IMR-90 (cell line): ENCODE results near the gene CEACAM6. TPM values are rescaled to one million over a fixed set of nuclear protein-coding genes. Genes with fewer than 3 reads are reported as not detected.

ENCODE experiments used
- ATAC-seq: fragments of 200-7000 bp; cut with Tn5 transposase; 2 replicates; pipeline ENCODE4 v1.9.1; 2020; ENCODE audit warnings: low read depth, mild to moderate bottlenecking, moderate library complexity
- BruUV-seq: library from RNA; stranded (reverse); fragments of 400-500 nt; replicated peaks from 2 replicates; lab custom pipeline; 2021; lab: Mats Ljungman, UMichigan
- CTCF ChIA-PET: fragments of 300-600 bp; formaldehyde crosslinking; extraction: SDS; loops from one replicate; lab custom pipeline; 2021; ENCODE audit warnings: antibody characterized with exemption; lab: Yijun Ruan, JAX
- POLR2A ChIA-PET: fragments of 300-600 bp; sonication (Branson Sonifier 250); formaldehyde crosslinking; loops from one replicate; lab custom pipeline; 2022; ENCODE audit warnings: antibody characterized with exemption; ENCODE audit not compliant: unreplicated experiment; lab: Charles Lee
- DNase-seq: peaks from one replicate; pipeline ENCODE4 v3.0.0; 2013
- H2AFZ ChIP-seq: replicated peaks from 2 replicates; pipeline ENCODE3; 2013; ENCODE audit warnings: low read length, mild to moderate bottlenecking; ENCODE audit not compliant: poor library complexity
- H2AK5ac ChIP-seq: 2 replicates; pipeline ENCODE4 v1.6.1; 2013; ENCODE audit warnings: low read depth, low read length, inconsistent platforms
- H2AK9ac ChIP-seq: replicated peaks from 2 replicates; pipeline ENCODE3; 2013; ENCODE audit warnings: mild to moderate bottlenecking, low read depth, low read length, moderate library complexity; ENCODE audit not compliant: poor library complexity
- H2BK120ac ChIP-seq: 2 replicates; pipeline ENCODE4 v1.6.1; 2013; ENCODE audit warnings: low read depth, low read length, inconsistent platforms
- H2BK15ac ChIP-seq: 3 replicates; pipeline ENCODE4 v1.6.1; 2013; ENCODE audit warnings: low read depth, low read length, inconsistent platforms
- H2BK20ac ChIP-seq: 2 replicates; pipeline ENCODE4 v1.6.1; 2013; ENCODE audit warnings: low read depth, mild to moderate bottlenecking, inconsistent platforms, low read length, moderate library complexity
- H2BK5ac ChIP-seq: 2 replicates; pipeline ENCODE4 v1.6.1; 2013; ENCODE audit warnings: mild to moderate bottlenecking, low read depth, low read length, inconsistent platforms; ENCODE audit not compliant: poor library complexity, severe bottlenecking
- H3K14ac ChIP-seq: replicated peaks from 2 replicates; pipeline ENCODE4 v1.6.1; 2013; ENCODE audit warnings: low read depth, low read length, inconsistent platforms
- H3K18ac ChIP-seq: 2 replicates; pipeline ENCODE4 v1.6.1; 2013; ENCODE audit warnings: low read depth, low read length, control low read depth
- H3K23ac ChIP-seq: 2 replicates; pipeline ENCODE4 v1.6.1; 2013; ENCODE audit warnings: low read depth, low read length, inconsistent platforms
- H3K27ac ChIP-seq: 2 replicates; pipeline ENCODE4 v1.5.1; 2013; ENCODE audit warnings: mild to moderate bottlenecking, control low read depth, low read length; ENCODE audit not compliant: insufficient read depth
- H3K27me3 ChIP-seq: 2 replicates; pipeline ENCODE4 v1.6.1; 2013; ENCODE audit warnings: low read length; ENCODE audit not compliant: control insufficient read depth, insufficient read depth
- H3K36me3 ChIP-seq: 2 replicates; pipeline ENCODE4 v1.6.1; 2013; ENCODE audit warnings: low read length, mixed read lengths; ENCODE audit not compliant: control insufficient read depth, insufficient read depth
- H3K4ac ChIP-seq: 2 replicates; pipeline ENCODE4 v1.6.1; 2013; ENCODE audit warnings: low read depth, low read length, inconsistent platforms
- H3K4me1 ChIP-seq: 2 replicates; pipeline ENCODE4 v1.6.1; 2013; ENCODE audit warnings: low read length, mixed read lengths; ENCODE audit not compliant: control insufficient read depth, insufficient read depth
- H3K4me2 ChIP-seq: 2 replicates; pipeline ENCODE4 v1.6.1; 2013; ENCODE audit warnings: low read depth, mild to moderate bottlenecking, control low read depth, low read length, moderate library complexity
- H3K4me3 ChIP-seq: 2 replicates; pipeline ENCODE4 v1.5.1; 2013; ENCODE audit warnings: low read depth, mild to moderate bottlenecking, control low read depth, low read length, moderate library complexity; ENCODE audit not compliant: insufficient read depth
- H3K56ac ChIP-seq: 2 replicates; pipeline ENCODE4 v1.6.1; 2013; ENCODE audit warnings: low read length, inconsistent platforms; ENCODE audit not compliant: insufficient read depth; ENCODE audit errors: extremely low read depth
- H3K79me1 ChIP-seq, 2 experiments: 2 replicates each; pipeline ENCODE4 v1.6.1; 2013; ENCODE audit warnings: low read length in 2 of 2, inconsistent platforms in 1 of 2, low read depth in 1 of 2
- H3K9ac ChIP-seq: 2 replicates; pipeline ENCODE4 v1.6.1; 2013; ENCODE audit warnings: low read depth, low read length, control low read depth
- H3K9me1 ChIP-seq: 2 replicates; pipeline ENCODE4 v1.6.1; 2013; ENCODE audit warnings: low read length, inconsistent platforms; ENCODE audit not compliant: insufficient read depth
- H3K9me3 ChIP-seq: 2 replicates; pipeline ENCODE4 v1.6.1; 2013; ENCODE audit warnings: low read length; ENCODE audit not compliant: control insufficient read depth, insufficient read depth
- H4K20me1 ChIP-seq: 2 replicates; pipeline ENCODE4 v1.6.1; 2013; ENCODE audit warnings: low read length, inconsistent platforms; ENCODE audit not compliant: insufficient read depth
- H4K5ac ChIP-seq: 2 replicates; pipeline ENCODE4 v1.6.1; 2013; ENCODE audit warnings: mild to moderate bottlenecking, low read depth, low read length, control low read depth
- H4K8ac ChIP-seq, 2 experiments: 2 replicates each; pipeline ENCODE4 v1.6.1; 2013; ENCODE audit warnings: low read depth in 2 of 2, low read length in 2 of 2, control low read depth in 1 of 2, inconsistent platforms in 1 of 2
- H4K91ac ChIP-seq: 2 replicates; pipeline ENCODE4 v1.6.1; 2013; ENCODE audit warnings: low read depth, low read length, inconsistent platforms; ENCODE audit not compliant: insufficient read depth
- BHLHE40 ChIP-seq: fragments of 150-350 bp; IDR thresholded peaks from 2 replicates; pipeline ENCODE4 v1.6.1; 2016; ENCODE audit warnings: mild to moderate bottlenecking, low read depth, low read length
- CEBPB ChIP-seq: IDR thresholded peaks from 2 replicates; pipeline ENCODE4 v1.6.1; 2012; ENCODE audit warnings: low read depth, low read length, improper control_type of control experiment
- CHD1 ChIP-seq: IDR thresholded peaks from 2 replicates; pipeline ENCODE4 v1.6.1; 2012; ENCODE audit warnings: low read depth, low read length, improper control_type of control experiment
- CTCF ChIP-seq: conservative IDR thresholded peaks from 2 replicates; pipeline ENCODE4 v1.5.1; 2012; ENCODE audit warnings: mild to moderate bottlenecking, low read depth, low read length, improper control_type of control experiment
- ELK1 ChIP-seq: fragments of 150-350 bp; IDR thresholded peaks from 2 replicates; pipeline ENCODE4 v1.6.1; 2016; ENCODE audit warnings: low read depth, mild to moderate bottlenecking, low read length, moderate library complexity, borderline replicate concordance
- FOS ChIP-seq: fragments of 150-350 bp; IDR thresholded peaks from 2 replicates; pipeline ENCODE4 v1.6.1; 2016; ENCODE audit warnings: low read depth, low read length
- MAFK ChIP-seq: IDR thresholded peaks from 2 replicates; pipeline ENCODE4 v1.6.1; 2012; ENCODE audit warnings: low read depth, low read length, improper control_type of control experiment
- MAZ ChIP-seq: IDR thresholded peaks from 2 replicates; pipeline ENCODE4 v1.6.1; 2012; ENCODE audit warnings: low read depth, mild to moderate bottlenecking, low read length, improper control_type of control experiment, moderate library complexity, borderline replicate concordance
- MXI1 ChIP-seq: IDR thresholded peaks from 2 replicates; pipeline ENCODE4 v1.6.1; 2012; ENCODE audit warnings: low read depth, mild to moderate bottlenecking, low read length, moderate library complexity, borderline replicate concordance
- NFE2L2 ChIP-seq: fragments of 150-350 bp; IDR thresholded peaks from 2 replicates; pipeline ENCODE4 v1.6.1; 2016; ENCODE audit warnings: low read depth, mild to moderate bottlenecking, low read length
- POLR2A ChIP-seq: IDR thresholded peaks from 2 replicates; pipeline ENCODE4 v1.6.1; 2012; ENCODE audit warnings: mild to moderate bottlenecking, low read depth, low read length
- RAD21 ChIP-seq: IDR thresholded peaks from 2 replicates; pipeline ENCODE4 v1.6.1; 2012; ENCODE audit warnings: low read length, improper control_type of control experiment
- RCOR1 ChIP-seq: IDR thresholded peaks from 2 replicates; pipeline ENCODE4 v1.6.1; 2012; ENCODE audit warnings: mild to moderate bottlenecking, low read length, improper control_type of control experiment; ENCODE audit not compliant: insufficient replicate concordance
- RFX5 ChIP-seq: IDR thresholded peaks from 2 replicates; pipeline ENCODE4 v1.8.0; 2012; ENCODE audit warnings: low read depth, mild to moderate bottlenecking, low read length, moderate library complexity
- SMC3 ChIP-seq: fragments of 150-350 bp; IDR thresholded peaks from 2 replicates; pipeline ENCODE4 v1.6.1; 2016; ENCODE audit warnings: low read depth, mild to moderate bottlenecking, antibody characterized with exemption, low read length, moderate library complexity
- USF2 ChIP-seq: fragments of 150-350 bp; IDR thresholded peaks from 2 replicates; pipeline ENCODE4 v1.6.1; 2017; ENCODE audit warnings: mild to moderate bottlenecking, antibody characterized with exemption, low read length, low read depth
- WGBS, 2 experiments: methylation state at CpG; one replicate each; pipeline versions ENCODE4 v1.1.5 to v1.1.7; 2013; ENCODE audit warnings: missing lambda C conversion rate in 2 of 2; ENCODE audit not compliant: insufficient read length in 1 of 2; ENCODE audit errors: extremely low coverage in 2 of 2; 5-methylcytosine and 5-hydroxymethylcytosine counted together
- dilution Hi-C: fragments of 300-500 bp; cut with HindIII; formaldehyde crosslinking; loops from one replicate; pipeline ENCODE4 v1.14.3; 2018; ENCODE audit warnings: low sequenced_read_pairs; ENCODE audit not compliant: unreplicated experiment
- in situ Hi-C: fragments of 300-500 bp; cut with MboI; formaldehyde crosslinking; loops from 3 replicates; pipeline ENCODE4 v1.14.3; 2019; ENCODE audit warnings: low sequenced_read_pairs, inconsistent platforms, mixed read lengths
- intact Hi-C: fragments of 100-400 bp; cut with micrococcal nuclease; formaldehyde crosslinking; loops from 2 replicates; pipeline ENCODE4 v1.10.0; 2022
- polyA plus RNA-seq, 3 experiments: library from polyadenylated mRNA; depleted of rRNA; stranded (reverse); fragments of >200 nt; gene quantifications; 2 replicates each; pipeline ENCODE4 v1.2.3, GENCODE V29; 2012; ENCODE audit warnings: low replicate concordance in 1 of 3
- total RNA-seq: library from RNA; depleted of rRNA; stranded (reverse); fragments of >200 nt; gene quantifications from 2 replicates; pipeline ENCODE4 v1.2.3, GENCODE V29; 2012

The CEACAM6 gene
- total and polyA plus RNA-seq, 2 of the 4 experiments (the other 2 are of a cell fraction) = not detected

DNA sequence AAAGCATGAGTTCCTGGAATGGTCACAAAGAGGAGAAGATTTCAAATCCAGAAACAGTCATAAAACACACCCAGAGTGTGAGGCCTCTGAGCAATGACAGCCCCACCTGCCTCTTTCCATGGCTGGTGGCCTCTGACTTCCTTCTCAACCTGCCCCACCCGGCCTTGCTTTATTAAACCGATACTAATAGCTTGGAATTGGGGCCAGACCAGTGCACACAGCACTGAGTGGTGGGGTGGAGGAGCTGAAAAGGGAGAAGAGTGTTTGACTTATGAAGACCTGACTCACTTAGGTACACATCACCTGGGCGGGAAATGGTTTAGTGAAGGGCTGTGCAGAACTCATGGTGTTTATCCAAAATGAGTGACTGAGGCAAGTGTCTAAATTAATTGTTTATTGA, 20.7 kb upstream of the CEACAM6 start:
- H2AK9ac ChIP-seq = no peak overlapping the region
- H3K18ac ChIP-seq = no peak overlapping the region
- H2AFZ ChIP-seq = no peak overlapping the region
- no peaks in the 10 kb centered on the region for H4K20me1 ChIP-seq
- no peak overlapping the region for H3K4me3 ChIP-seq
- H4K91ac ChIP-seq = no peak overlapping the region
- ChIA-PET CTCF (no interaction called here), POLR2A (no interaction called here)
- no peaks in the 10 kb centered on the region for H3K9me3 ChIP-seq
- BruUV-seq = no TSS peak
- H3K79me1 ChIP-seq = no peaks in the 10 kb centered on the region
- in situ Hi-C loops (no loop called here), dilution Hi-C loops (no loop called here), intact Hi-C loops (no loop called here)
- DNase-seq = no peak
- H2BK5ac ChIP-seq = no peak overlapping the region
- no peaks in the 10 kb centered on the region for H3K9me1 ChIP-seq
- H2BK20ac ChIP-seq = no peak overlapping the region
- no peak for TF ChIP-seq MAZ
- no peak for TF ChIP-seq RFX5
- no peak for TF ChIP-seq SMC3
- TF ChIP-seq ELK1 = no peak
- no peak for TF ChIP-seq POLR2A
- TF ChIP-seq CHD1 = no peak
- no peak for TF ChIP-seq NFE2L2
- no peak for TF ChIP-seq USF2
- TF ChIP-seq CTCF = no peak
- no peak for TF ChIP-seq MAFK
- TF ChIP-seq FOS = no peak
- no peak for TF ChIP-seq MXI1
- no peak for TF ChIP-seq CEBPB
- TF ChIP-seq RAD21 = no peak
- no peak for TF ChIP-seq RCOR1
- no peak for TF ChIP-seq BHLHE40
- H3K27ac ChIP-seq = no peak overlapping the region
- no peak overlapping the region for H4K8ac ChIP-seq
- no peak overlapping the region for H2BK15ac ChIP-seq
- H3K4ac ChIP-seq = no peak overlapping the region
- H3K4me2 ChIP-seq = no peak overlapping the region
- no peak overlapping the region for H4K5ac ChIP-seq
- H3K4me1 ChIP-seq = no peaks in the 10 kb centered on the region
- WGBS, 2 experiments = no CpG with 5 or more reads among the region's 3 CpGs
- no peak for ATAC-seq
- H3K56ac ChIP-seq = no peak overlapping the region
- H3K9ac ChIP-seq = no peak overlapping the region
- no peak overlapping the region for H3K14ac ChIP-seq
- H2BK120ac ChIP-seq = no peak overlapping the region
- H3K36me3 ChIP-seq = no peaks in the 10 kb centered on the region
- no peak overlapping the region for H3K23ac ChIP-seq
- H2AK5ac ChIP-seq = no peak overlapping the region
- H3K27me3 ChIP-seq = peaks cover 2% of the 10 kb centered on the region
